Activated CD4-positive, CD25-positive, alpha-beta regulatory T cell treated with anti-CD3 and anti-CD28 coated beads, Interleukin-2, amount 50 U/mL, for 24 hours (primary cell): ENCODE results near the gene TCF12.

Experiments used
- ATAC-seq, 2 donors: fragments of 150-1000 bp; cut with Tn5 transposase; one replicate each; pipeline ENCODE4 v1.10.0; 2021; ENCODE audit warnings: mild to moderate bottlenecking in 1 of 2, moderate library complexity in 1 of 2

TCF12 gene

DNA sequence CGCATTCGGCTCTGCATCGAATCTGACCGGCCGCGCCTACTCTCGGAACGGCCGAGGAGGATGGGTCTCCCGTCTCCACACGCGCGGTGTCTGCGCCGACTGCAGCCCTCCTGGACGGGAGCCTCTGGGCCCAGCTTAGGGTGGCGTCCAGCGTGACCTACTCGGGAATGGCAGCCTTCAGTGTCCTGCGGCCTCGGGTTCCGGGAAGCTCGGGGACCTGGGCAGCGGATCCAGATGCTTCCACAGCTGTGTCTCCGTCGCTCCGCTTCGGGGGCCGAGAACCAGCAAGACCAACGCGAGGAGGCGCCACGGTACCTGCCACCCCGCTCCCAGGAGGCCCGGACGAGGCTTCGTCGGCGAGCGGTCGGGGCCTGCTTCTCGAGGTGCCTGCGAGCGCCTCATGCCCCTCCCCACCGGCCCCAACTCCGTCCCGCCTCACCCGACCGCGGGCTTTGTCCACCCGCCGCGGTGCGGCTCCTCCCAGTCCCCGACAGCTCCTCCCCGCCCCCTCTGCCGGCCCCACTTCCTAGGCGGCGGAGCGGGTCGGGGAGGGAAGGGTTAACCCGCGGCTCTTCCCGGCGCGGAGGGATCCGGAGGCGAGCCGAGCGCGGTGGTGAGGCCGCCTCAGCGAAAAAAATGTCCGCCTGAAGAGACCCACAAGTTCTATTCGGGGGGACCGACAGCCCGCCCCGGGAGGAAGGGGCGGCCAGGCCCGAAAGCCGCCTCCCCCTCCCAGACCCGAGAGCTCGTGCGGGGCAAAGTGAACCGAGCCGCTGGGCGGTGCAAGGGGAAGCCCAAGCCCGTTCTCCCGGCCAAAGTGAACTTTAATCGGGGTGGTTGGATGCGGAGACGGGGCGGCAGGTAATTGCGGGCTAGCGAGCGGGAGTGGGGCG lies at the start of gene TCF12:
TCF12 (plus strand) TSS at position 599 of the 893 bp plus-strand sequence. CDS start 1,270 bp downstream, outside the sequence.
- ATAC-seq = peak; percentile 82

DNA sequence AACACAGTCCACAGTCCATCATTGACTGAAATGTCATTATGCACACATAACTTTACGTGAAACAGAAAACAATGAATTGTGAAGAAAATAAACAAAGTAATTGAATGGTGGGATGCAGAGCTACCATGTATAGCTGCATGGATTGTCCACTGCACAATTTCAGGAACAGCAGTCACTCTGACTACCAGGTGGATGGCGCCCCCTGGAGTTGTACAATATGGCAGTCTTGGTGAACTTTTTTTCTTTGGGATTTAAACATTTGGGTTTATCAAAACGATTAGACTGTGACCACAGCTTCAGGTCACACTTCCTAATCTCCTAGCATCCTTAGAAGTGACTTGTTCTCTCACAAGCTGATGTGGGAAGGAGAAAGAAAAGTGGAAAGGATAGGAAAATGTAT lies 48.9 kb upstream of the TCF12 start:
- no peak for ATAC-seq

DNA sequence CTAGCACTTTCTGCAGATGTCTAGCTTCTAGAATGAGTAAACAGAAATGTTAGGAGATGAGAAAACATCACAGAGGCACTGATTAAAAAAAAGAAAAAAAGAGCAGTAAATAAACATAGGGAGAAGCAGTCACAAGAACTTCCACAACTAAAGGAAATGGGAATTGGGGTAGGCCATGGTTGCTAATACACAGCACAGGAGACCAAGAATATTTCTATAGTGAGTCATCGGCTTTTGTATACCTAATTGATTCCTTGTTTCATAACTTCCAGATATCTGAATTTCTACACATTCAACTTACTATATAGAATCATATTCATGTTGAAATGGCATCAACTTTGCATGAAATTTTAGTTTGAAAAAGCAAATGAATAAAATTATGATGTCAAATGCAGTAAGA lies 47.3 kb upstream of the TCF12 start:
- ATAC-seq = no peak

DNA sequence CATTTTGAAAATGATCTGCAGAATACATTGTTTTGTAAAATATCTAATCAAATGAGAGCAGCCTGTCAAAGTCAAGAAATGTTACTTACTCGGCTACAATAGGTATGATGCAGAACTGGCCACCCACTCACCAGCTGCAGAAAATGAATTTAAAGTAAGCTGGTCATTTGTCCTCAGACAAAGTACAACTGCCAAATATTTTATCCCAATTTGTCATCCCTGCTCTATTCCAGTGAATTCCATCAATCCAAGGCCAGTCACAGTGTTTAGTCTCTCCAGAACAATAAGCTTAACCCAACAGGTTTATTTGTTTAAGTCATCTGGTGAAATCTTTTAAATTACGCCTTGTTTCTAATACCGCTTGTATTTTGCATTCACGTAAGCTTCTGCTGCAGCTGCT lies 46.6 kb upstream of the TCF12 start:
- ATAC-seq = no peak

DNA sequence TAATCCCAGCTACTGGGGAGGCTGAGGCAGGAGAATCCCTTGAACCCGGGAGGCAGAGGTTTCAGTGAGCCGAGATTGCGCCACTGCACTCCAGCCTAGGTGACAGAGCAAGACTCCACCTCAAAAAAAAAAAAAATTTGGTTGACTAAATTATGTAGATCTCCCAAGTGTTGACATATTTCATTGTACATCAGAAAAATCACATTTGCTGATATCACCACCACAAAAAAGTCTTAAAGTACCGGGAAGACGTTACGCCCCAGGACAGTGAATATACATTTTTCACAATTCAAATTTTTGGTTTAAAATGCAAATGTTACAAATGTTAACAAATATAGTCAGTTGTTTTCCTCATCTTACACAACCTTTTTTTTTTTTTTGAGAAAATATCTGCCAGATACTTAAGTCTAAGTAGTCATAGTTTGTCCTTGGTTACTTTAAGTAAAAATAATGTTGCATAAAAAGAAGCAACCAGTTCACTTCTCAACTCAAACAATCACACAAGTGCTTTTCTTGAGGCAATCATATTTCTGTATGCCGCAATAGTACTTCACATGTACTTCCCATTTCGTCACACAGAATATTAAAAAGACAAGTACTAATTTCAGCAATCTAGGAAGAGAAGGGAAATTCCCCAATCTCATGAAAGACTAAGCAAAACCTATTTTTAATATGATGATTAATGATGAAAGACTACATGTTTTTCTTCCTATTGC lies 41.0 kb upstream of the TCF12 start:
- ATAC-seq = peak; percentile 74 to 82

DNA sequence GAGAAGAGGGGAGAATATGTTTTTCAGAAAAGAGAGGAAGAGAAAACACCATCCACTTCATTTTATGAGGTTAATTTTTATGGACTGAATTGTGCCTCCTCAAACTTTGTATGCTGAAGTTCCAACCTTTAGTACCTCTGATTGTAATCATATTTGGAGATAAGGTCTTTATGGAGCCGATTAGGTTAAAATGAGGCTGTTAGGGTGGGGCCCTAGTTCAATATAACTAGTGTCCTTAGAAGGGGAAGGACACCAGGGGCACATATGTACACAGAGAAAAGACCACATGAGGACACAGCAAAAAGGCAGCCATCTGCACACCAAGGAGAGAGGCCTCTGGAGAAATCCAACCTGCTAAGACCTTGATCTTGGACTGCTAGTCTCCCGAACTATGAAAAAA lies 38.9 kb upstream of the TCF12 start:
- no peak for ATAC-seq

DNA sequence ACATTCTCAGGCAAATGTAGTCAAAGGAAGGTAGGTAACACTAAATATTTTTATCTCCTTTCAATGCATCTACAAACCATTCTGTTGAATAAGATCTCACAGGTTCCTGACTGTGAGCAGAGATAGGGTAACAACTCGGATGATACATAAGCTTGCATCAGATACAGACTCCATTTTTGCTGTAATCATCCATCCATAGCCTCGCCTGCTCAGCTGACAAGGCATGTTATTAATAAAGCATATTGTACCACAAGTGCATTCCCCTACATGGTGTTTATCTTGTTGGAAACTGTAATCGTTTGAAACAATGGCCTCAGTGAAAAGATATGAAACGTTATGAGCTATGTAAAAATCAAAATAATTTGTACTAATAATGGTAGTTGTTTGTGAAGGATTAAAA lies 35.4 kb upstream of the TCF12 start:
- ATAC-seq = no peak

DNA sequence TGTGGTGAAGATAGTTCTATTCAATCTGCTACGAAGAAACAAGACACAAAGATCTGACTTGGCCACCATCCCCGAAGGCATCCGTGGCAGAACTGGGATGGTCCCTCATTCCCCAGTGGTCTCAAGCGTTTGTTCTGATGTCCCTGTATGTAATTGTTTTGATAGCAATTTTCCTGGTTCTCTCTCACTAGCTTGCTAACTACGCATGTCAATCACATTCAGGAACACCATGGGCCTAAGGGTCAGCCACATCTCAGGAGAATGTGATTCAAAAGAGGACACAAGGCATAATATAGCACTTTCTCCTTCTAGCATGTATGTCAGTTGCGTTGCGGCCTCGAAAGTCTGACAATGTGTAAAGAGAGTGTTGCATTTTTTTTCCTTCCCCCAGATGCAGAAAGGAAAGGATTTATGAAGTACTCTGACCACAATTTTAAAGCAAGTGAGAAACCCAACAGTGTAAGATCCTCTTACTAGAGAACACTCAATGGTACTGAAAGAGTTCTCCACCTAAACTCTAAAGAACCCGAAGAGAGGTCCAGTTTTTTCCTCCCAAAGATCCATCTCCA lies 32.0 kb upstream of the TCF12 start:
- no peak for ATAC-seq

DNA sequence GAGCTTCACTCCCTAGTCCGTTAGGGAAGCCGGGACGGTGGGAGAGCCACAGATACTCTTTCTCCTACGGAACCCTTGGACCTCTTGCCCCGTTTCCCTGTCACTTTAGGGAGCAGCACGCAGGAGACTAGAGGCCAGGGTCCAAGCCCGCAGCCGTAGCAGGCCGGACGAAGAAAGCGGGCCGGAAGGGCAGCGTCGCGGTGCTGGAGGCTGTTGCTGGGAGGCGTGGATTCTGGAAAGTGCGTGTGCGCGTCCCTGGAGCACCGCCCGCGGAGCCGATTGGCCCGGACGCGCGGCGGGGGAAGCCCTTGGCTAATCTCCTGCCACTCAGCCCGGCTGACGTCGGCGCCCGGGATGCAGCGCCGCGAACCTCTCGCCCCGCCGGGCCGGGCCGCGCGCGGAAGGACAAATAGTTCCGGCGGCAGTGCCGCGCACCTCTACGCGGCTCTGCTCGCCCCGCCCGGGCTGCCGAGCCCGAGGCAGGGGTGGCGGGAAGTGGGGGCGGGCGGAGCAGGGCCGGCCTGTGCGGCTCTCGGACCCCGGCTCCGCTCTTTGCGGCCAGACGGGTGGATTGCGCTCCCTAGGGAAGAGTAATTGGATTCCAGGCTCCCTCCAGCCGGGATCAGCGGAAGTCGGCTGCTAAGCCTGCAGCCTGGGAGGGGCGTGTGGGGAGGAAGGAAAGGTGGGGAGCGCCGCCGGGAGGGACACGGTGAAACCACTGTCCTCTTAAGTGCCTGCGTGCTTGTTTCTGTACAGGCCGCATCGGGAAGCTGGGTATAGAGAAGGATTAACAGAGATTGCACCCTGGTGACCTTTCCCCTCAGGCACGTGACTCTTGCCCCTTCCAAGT lies 31.3 kb upstream of the TCF12 start:
- peak; percentile 91 to 94 for ATAC-seq

DNA sequence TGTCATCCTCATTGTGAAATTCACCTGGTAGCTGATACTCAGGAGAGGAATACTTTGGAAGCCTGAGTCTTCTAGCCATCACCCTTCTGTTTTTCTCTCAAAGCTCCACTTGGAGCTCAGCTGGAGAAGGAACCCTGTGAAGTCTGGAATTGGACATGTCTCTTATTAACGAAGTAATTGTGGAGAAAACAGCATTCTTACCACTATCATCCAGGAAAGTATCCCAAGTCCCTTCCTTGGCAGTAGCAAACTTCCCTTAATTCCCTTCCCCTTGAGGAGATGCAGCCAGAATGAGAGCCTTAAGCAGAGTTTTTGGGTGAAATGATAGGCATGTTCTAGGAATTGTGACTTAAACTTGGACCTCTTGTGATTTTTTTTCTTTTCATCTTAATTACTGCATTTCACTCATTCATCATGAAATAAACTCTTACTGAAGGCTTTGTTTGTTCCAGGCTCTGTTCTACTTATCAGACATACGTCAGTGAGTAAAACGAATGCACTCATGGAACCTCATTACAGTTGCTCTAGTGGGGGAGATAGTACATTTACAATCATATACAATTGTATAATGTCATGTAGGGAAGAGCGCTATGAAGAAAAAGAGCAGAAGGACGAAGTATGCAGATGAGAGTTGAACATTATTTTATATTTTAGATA lies 30.5 kb upstream of the TCF12 start:
- ATAC-seq = no peak

DNA sequence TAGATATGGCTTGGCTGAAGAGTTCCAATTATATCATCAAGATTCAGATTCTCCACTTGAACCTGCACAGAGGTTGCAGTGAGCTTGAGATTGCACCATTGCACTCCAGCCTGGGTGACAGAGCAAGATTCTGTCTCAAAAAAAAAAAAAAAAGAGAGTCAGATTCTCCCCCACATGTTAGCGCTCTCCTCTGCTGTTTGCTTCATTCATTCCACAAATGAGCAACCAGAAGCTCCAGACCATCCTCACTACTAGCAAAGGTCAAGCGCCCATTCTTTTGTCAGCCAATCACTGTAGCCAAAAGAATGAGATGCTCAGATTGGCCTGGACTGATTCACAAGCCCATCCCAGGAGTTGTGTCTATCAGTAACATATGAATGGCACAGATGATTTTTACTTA lies 28.4 kb upstream of the TCF12 start:
- no peak for ATAC-seq

DNA sequence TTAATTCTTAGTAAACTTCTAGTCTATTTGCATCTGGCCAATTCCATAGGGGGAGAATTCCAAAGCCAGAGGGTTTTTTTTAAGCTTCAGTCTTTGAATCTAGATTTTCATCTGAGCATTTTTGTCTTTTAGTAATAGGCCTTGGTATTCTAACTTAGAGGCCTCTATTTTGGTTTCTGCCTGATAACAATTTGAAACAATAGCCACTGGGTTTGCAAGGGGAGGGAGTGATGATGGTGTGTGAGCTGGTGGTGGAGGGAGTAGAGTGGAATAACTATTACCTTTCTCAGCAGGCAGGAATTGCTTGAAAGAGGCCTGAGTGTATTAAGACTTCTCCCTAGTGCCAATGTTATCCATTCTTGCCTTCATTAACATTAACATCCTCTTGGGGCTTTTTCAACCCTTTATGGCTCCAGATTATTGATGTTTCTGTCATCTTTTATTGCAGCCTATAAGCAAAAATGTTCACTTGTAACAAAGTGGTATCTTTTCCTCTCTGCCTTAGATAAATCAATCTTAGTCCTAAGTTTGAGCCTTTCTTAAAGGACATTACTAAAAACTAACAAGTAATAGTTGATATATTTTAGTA lies 26.5 kb upstream of the TCF12 start:
- no peak for ATAC-seq

DNA sequence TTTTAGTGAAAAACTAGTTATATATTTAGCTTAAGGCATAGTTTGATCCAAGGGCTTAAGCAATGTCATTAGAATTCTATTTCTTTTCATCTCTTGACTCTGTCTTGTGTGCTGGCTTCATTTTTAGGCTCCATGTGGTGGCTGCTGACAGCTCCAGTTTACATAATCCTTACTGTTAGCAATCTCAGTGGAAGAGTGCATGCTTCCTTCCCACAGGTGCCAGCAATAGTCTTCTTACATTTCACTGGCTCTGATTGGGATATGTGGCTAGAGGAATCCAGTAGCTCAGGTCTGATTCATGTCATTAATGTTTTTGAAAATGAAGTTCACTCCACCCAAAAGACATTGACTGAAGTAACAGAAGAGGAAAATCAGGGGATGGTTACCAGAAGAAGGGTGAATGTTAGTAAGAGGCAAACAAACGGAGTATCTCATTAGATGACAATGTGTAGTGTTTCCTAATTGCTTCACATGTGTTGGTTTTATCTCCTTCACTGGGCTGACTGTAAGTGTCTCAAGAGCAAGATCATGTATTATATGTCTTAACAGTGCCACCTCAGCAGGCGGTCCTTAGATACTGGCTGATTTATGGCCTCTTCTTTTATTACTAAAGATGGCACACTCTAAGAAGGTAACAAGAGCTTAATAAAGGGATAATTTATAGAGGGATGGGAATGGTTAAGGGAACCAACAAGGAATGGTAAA lies 25.6 kb upstream of the TCF12 start:
- ATAC-seq = no peak

DNA sequence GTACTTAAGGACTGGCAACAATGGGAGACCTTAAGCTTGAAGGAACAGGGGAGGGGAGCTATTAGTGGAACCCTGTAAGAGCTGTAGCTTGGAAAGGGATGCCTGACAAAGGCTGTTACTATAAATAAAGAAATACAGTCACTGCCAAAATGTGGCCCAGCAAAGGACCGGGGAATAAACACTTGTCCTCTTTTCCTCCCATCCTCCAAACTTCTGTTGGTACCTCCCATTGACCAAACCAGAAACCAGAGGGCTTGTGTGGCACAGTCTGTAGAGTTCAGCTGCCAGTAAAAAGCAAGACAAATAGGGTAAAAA lies 25.1 kb upstream of the TCF12 start:
- no peak for ATAC-seq

DNA sequence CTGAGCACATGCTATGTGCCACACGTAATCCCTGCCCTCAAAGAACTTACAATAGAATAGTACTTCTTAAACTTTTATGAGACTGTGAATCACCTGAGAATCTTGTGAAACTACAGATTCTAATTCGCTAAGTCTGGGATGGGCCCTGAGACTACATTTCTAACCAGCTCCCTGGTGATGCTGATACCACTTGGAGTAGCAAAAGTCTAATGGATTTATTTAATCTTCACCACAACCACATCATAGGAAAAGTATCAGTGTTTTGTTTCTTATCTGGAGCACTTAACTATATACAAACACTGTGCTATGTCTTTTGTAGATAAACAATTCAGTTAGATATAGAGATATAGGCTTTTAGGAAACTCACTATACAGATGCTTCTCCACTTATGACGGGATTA lies 23.8 kb upstream of the TCF12 start:
- no peak for ATAC-seq

DNA sequence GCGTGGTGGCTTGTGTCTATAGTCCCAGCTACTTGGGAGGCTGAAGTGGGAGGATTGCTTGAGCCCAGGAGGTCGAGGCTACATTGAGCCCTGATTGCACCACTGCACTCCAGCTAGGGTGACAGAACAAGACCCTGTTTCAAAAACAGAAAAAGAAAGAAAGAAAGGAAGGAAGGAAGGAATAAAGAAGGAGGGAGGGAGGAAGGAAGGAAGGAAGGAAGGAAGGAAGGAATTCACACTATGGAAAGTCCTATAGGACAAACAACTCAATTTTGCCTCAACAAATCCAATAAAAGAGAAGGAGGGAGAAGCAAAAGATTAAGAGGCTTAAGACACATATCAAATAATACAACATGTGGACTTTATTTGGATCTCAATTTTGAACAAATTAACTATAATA lies 16.5 kb upstream of the TCF12 start:
- ATAC-seq = no peak

DNA sequence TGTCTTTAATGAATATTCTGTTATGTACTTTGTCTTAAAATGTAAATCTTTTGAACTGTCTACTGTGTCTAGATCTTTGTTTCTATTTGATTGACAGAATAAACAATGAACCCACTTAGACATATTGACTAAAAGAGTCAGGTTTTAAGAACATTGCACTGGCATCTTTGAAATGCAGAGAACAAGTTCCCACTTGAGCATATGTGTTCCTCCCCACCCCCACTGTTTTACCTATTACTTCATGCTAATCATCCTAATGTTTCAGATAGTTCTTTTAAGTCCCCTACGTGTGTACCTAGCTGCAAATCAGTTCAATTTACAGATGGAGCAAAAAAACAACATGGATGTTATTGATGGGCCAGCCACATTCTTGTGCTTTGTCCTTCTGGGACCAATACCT lies 11.7 kb upstream of the TCF12 start:
- ATAC-seq = no peak

DNA sequence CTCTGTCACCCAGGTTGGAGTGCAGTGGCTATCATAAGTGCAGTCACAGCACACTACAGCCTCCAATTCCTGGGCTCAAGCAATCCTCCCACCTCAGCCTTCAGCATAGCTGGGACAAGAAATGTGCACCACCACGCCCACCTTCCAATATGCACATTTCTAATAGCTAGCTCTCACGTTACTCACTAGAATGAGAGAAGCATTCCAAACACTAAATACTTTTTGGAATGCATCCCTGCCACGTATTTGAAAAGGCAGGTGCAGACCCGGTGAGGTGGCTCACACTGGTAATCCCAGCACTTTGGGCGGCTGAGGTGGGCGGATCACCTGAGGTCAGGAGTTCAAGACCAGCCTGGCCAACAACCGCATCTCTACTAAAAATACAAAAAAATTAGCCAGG lies 7.6 kb upstream of the TCF12 start:
- no peak for ATAC-seq

DNA sequence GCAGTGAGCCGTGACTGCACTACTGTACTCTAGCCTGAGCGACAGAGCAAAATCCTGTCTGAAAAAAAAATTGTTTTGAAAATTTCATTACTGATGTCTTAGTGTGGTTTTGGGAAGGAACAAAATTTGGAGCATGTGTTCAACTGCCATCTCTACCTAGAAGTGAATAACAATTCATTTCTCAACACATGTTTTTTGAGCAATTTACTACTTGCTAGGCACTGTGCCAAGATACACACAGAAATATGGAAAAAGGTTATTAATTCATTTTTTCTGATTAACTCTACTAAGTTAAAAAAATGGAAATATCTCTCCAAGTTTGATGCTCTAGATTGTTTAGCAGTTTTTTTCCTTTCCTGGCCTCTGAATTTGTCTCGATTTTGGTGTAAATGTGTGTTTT lies 5.2 kb upstream of the TCF12 start:
- no peak for ATAC-seq

DNA sequence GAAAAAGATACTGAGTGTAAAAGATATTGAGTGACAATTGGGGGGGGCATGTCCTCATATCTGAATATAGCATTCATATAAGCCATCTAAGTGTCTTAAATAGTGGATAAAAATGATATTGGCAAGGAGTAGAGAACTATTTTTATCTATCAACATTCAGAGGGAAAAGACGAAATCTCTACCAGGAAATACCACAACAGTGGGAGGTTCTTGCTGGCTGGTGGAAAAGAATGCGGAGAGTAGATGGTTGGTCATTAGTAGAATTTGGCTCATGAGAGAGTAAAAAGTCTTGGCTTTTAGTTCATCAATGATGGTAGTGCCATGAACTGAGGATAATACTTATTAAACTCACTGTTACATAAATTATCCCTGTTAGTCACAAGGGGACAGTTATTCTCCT lies 4.8 kb upstream of the TCF12 start:
- no peak for ATAC-seq

DNA sequence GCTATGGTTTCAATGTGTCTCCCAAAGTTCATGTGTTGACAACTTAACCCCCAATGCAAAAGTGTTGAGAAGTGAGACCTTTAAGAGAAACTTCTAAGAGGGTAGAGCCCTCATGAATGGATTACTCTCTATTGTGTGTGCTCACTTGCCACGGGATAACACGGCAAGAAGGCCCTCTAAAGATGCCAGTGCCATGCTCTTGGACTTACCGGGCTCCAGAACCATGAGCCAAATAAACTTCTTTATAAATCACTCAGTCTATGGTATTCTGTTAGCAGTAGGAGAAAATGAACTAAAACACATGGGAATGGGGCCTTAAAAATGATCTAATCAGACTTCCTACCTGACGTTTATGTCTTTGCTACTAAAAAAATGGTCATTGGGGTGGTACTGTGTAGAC lies 2.6 kb upstream of the TCF12 start:
- no peak for ATAC-seq
